ENCODE data around the gene COQ4. TPM values are rescaled to one million over a fixed set of nuclear protein-coding genes. Genes with fewer than 3 reads are reported as not detected.

COQ4 gene
- total RNA-seq, 1 donor from 2014 or later, result 56.2 TPM

DNA sequence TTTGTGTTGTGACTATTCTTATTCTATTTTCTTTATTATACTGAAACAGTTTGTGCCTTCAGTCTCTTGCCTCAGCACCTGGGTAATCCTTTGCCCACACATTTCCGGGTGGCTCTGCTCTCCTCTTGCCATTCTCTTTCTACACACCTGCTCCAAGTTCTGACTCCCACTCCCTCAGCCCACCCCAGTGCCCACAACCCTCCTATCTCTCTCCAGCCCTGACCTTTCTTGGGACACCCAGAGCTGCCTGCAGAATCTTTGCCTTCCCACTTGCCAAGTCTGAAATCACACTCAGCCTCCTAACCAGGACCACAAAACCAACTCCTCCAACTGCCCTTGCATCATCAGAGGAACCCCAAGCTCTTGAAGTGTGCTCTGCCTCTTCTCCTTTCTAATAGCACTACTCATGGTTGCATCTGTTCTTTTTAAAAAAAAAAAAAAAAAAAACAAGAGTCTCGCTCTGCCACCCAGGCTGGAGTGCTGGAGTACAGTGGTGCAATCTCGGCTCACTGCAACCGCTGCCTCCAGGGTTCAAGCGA, 42.5 kb upstream of the COQ4 start:
- TF ChIP-seq, protein P1, sequence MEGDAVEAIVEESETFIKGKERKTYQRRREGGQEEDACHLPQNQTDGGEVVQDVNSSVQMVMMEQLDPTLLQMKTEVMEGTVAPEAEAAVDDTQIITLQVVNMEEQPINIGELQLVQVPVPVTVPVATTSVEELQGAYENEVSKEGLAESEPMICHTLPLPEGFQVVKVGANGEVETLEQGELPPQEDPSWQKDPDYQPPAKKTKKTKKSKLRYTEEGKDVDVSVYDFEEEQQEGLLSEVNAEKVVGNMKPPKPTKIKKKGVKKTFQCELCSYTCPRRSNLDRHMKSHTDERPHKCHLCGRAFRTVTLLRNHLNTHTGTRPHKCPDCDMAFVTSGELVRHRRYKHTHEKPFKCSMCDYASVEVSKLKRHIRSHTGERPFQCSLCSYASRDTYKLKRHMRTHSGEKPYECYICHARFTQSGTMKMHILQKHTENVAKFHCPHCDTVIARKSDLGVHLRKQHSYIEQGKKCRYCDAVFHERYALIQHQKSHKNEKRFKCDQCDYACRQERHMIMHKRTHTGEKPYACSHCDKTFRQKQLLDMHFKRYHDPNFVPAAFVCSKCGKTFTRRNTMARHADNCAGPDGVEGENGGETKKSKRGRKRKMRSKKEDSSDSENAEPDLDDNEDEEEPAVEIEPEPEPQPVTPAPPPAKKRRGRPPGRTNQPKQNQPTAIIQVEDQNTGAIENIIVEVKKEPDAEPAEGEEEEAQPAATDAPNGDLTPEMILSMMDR (IDR thresholded peaks at IDR 0.05; ENCODE audit: unreplicated experiment), result no peak
- Mint-ChIP-seq H3K4me1 (peaks cover 33% of the 10 kb centered on the region), H3K27ac (peak overlapping the region; percentile 62), H3K4me3 (no peak overlapping the region), H3K36me3 (peaks cover 2% of the 10 kb centered on the region), H3K9me3 (no peaks in the 10 kb centered on the region), H3K27me3 (ENCODE audit: low read depth) (no peaks in the 10 kb centered on the region)
- DNase-seq (ENCODE audit: low spot score in 2 of 2, unreplicated experiment in 2 of 2), result no peak

DNA sequence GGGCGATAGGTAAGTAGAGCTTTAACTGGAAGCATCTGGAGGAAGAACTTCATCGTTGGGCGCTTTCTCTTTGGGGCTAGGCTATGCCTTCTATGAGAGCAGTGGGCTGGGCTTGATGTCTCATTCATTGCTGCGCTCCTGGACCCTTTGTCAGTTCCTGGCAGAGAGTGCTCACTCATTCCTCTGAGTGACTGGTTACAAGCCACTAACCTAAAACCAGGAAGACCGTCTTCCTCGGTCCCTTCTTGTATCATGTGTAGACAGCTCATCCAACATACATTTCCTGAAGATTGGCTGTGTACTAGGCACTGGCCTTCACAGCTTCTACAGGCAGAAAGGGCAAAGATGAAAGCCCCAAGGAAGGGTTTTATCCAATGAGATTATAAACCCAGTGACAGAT, 40.1 kb upstream of the COQ4 start:
- no peak overlapping the region for H3K4me3 Mint-ChIP-seq
- H3K27me3 Mint-ChIP-seq (ENCODE audit: low read depth), result no peaks in the 10 kb centered on the region
- H3K4me1 Mint-ChIP-seq, result peaks cover 22% of the 10 kb centered on the region
- H3K9me3 Mint-ChIP-seq, result no peaks in the 10 kb centered on the region
- TF ChIP-seq, protein P1 (IDR thresholded peaks at IDR 0.05; ENCODE audit: unreplicated experiment), result no peak
- H3K36me3 Mint-ChIP-seq, result peaks cover 6% of the 10 kb centered on the region
- H3K27ac Mint-ChIP-seq, result no peak overlapping the region
- DNase-seq (ENCODE audit: low spot score in 2 of 2, unreplicated experiment in 2 of 2), result no peak

DNA sequence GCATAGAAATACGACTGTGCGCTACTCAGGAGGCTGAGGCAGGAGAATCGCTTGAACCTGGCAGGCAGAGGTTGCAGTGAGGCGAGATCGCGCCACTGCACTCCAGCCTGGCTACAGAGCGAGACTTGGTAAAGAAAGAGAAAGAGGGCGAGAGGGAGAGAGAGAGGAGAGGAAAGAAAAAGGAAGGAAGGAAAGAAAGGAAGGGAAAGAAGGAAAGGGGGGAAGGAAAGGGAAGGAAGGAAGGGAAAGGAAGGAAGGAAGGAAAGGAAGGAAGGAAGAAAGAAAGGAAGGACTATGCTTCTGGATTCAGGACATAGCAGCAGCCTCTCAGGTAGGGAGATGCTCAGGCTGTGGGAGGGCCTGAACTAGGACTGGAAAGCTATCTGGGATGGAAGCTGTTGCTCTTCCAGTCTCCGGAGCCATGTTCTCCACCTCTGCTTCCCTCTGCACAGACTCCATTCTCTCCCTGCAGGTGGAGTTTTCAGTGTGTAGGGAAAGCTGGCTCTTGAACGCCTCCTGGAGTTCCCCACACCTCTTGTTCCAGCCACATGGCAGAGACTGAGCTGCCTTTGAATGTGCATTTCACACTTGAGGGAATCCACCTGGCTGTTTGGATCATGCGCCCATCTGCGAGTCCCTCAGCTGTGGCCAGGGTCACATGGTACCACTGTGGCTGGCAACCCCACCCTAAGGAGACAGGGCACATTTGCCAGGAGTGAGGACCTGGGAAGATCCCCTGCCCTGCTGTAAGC, 37.4 kb upstream of the COQ4 start:
- no peaks in the 10 kb centered on the region for H3K27me3 Mint-ChIP-seq (ENCODE audit: low read depth)
- H3K36me3 Mint-ChIP-seq, result peaks cover 15% of the 10 kb centered on the region
- no peak overlapping the region for H3K4me3 Mint-ChIP-seq
- peaks cover 2% of the 10 kb centered on the region for H3K4me1 Mint-ChIP-seq
- DNase-seq (ENCODE audit: low spot score in 2 of 2, unreplicated experiment in 2 of 2), result no peak
- no peak overlapping the region for H3K27ac Mint-ChIP-seq
- H3K9me3 Mint-ChIP-seq, result no peaks in the 10 kb centered on the region
- TF ChIP-seq, protein P1 (IDR thresholded peaks at IDR 0.05; ENCODE audit: unreplicated experiment), result no peak

DNA sequence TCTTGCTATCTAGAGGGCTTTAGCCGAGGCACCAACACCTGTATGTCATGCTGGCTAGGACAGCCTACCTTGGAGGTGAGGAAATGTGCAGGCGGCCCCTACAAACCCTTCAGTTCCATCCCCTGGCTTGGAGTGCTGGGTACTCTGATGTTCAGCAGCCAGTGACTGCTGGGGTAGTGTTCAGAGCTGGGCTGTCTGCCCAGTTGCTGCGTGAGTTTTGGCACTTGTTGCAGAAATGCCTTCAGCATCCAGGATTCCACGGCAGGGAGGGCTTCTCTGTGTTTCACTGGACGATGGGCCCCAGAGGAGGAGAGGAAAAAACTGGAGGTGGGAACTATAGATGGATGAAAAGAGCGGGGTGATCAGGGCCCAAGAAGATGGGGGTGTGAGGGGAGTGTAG, 36.2 kb upstream of the COQ4 start:
- H3K4me1 Mint-ChIP-seq, result no peaks in the 10 kb centered on the region
- peaks cover 13% of the 10 kb centered on the region for H3K36me3 Mint-ChIP-seq
- no peaks in the 10 kb centered on the region for H3K9me3 Mint-ChIP-seq
- TF ChIP-seq, protein P1 (IDR thresholded peaks at IDR 0.05; ENCODE audit: unreplicated experiment), result no peak
- no peak overlapping the region for H3K4me3 Mint-ChIP-seq
- no peak overlapping the region for H3K27ac Mint-ChIP-seq
- H3K27me3 Mint-ChIP-seq (ENCODE audit: low read depth), result no peaks in the 10 kb centered on the region
- DNase-seq (ENCODE audit: low spot score in 2 of 2, unreplicated experiment in 2 of 2), result no peak

DNA sequence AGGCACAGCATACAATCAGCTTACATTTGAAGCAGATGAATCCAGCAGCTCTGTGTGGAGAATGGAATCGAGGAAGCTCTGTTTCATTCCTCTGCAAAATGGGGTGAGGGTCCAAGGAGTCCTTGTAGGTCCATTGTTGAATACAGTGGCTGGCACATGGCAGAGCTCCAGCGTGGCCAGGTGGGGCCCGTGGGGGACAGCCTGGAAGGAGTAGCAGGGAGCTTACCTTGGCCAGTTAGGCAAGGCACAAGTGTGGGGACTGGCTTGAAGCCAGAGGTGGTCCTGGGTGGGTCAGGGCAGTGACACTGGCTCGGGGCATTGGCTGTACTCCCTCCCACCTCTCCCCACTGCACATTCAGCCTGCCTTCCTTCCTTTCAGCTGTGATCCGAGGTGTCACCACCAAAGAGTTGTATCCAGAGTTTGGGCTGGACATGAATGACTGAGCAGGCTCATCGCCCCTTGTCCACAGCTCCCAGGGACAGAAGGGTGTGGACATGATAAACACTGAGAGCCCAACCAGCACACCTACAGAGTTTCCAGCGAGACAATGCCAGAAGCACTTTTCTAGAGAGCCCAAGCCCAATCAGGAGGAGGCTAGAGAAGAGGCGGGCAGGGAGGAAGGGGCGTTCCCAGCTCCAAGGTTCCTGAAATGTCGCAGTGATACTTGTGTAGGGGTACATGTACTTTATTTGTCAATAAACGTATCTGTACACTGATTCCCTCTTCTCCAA, 34.2 kb upstream of the COQ4 start:
- Mint-ChIP-seq H3K27ac (no peak overlapping the region), H3K4me3 (no peak overlapping the region), H3K27me3 (ENCODE audit: low read depth) (no peaks in the 10 kb centered on the region), H3K4me1 (no peaks in the 10 kb centered on the region), H3K36me3 (peaks cover 15% of the 10 kb centered on the region), H3K9me3 (no peaks in the 10 kb centered on the region)
- TF ChIP-seq, protein P1 (IDR thresholded peaks at IDR 0.05; ENCODE audit: unreplicated experiment), result no peak
- DNase-seq (ENCODE audit: low spot score in 2 of 2, unreplicated experiment in 2 of 2), result no peak
